C4-2B (cell line): ENCODE results near the gene CLDN4.

Experiments
- H3K27ac ChIP-seq: fragments of 450-650 bp; 2 replicates; pipeline ENCODE4 v1.5.1; 2017
- CTCF ChIP-seq: fragments of 450-650 bp; conservative IDR thresholded peaks from 2 replicates; pipeline ENCODE4 v1.5.1; 2017; ENCODE audit warnings: mild to moderate bottlenecking
- ZFX ChIP-seq: fragments of 450-650 bp; IDR thresholded peaks from 2 replicates; pipeline ENCODE4 v1.6.1; 2017

Gene CLDN4

GRCh38 chr7:73820013-73820412, 10.8 kb upstream of the CLDN4 start:
- no peak overlapping the region for H3K27ac ChIP-seq
- TF ChIP-seq ZFX (no peak), CTCF (no peak)

- peak overlapping the region; percentile 66 for H3K27ac ChIP-seq
Measured at GRCh38 chr7:73821597-73822285, 9.1 kb upstream of the CLDN4 start.

- no peak for TF ChIP-seq CTCF
- TF ChIP-seq ZFX = no peak; the same call in 1 of the 2 replicates
- H3K27ac ChIP-seq = peak overlapping the region; percentile 66
Measured at GRCh38 chr7:73822319-73823173, 8.2 kb upstream of the CLDN4 start.

- TF ChIP-seq ZFX (no peak), CTCF (no peak)
- peak overlapping the region; percentile 66 for H3K27ac ChIP-seq
Measured at GRCh38 chr7:73823257-73823656, 7.5 kb upstream of the CLDN4 start.

DNA sequence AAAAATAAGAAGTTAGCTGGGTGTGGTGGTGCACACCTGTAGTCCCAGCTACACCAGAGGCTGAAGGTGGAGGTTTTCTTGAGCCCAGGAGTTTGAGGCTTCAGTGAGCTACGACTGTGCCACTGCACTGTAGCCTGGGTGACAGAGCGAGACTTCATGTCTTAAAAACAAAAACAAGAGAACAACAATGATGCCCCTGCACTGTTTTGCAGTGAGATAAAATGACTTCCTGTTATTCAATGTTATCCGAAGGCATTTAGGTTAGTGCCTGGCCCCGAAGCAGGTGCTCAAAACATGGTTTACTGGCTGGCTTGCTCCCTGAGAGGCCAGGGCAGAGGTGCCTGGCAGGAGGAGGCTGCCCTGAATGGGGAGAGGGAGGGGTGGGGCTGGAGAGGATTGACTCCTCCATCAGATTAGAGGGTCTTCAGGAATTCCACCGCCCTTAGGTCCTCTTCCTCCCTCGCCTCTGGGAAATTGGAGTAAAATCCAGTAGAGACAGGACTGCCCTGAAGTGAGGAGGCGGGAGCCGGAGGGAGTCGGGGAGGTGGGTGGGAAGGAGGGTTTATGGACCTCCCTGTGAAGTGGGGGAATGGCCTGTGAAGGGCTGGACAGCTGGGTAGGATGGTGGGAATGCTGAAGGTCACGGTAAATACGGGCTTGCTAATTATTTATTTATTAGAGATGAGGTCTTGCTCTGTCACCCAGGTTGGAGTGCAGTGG, 6.8 kb upstream of the CLDN4 start:
- TF ChIP-seq CTCF = no peak
- no peak for TF ChIP-seq ZFX
- peak overlapping the region; percentile 66 for H3K27ac ChIP-seq

DNA sequence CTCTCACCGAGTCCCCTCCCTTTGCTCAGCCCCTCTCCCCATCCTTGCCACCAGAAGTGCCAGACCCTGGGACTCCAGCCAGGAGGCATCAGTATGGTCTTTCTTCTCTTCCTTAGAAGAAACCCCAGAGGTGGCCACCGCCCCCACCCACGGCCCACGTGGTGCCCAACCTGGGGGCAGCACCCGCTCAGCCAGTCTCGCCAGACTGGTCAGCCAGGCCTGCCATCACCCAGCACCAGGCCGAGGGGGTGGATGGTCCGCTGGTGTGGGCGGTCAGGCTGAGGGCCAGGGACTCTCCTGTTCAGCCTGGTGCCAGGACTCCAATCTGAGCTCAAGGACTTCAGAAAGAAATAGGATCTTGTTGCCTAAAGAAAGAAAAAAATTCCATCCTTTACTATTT, 5.8 kb upstream of the CLDN4 start:
- H3K27ac ChIP-seq = peak overlapping the region; percentile 98; the same call in 1 of the 2 replicates
- no peak for TF ChIP-seq ZFX

DNA sequence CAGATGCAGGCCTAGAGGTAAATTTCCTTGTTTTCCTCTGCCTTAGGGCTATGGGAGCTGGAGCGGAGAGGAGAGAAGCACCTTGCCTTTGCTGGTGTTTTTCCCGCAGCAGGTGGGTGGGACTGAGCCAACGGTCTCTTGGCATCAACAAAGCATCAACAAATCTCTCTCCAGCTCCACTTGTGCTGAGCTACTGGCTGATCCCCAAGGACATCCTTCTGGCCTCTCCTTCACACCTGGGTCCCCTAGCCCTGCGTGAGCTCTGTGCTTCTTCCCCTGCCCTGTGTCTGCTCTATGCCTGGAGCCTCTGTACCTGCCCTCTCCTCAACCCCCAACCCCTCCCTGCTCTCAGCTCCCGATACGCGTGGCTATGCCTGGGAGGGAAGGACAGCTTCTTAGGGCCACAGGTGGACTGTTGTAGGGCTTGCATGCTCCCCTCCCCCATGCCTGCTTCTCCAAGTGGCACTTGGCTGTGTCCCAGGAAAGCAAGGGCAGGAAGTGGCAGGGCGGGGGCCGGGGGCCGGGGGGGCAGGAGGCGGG, 3.2 kb upstream of the CLDN4 start:
- TF ChIP-seq ZFX (no peak), CTCF (no peak)
- peak overlapping the region; percentile 98 for H3K27ac ChIP-seq
